GM06990 (cell line): ENCODE measurements around the gene LEFTY1.
A peak's percentile ranks its signal among the peaks of the same experiment; 100 is the strongest.

Experiments used
- DNase-seq: peaks from one replicate; pipeline ENCODE4 v3.0.0-alpha.2; 2011; ENCODE audit not compliant: insufficient read length; ENCODE audit errors: extremely low read depth
- H3K27me3 ChIP-seq: replicated peaks from 2 replicates; pipeline ENCODE4 v1.6.0; 2011; ENCODE audit warnings: low read length; ENCODE audit not compliant: control insufficient read depth, insufficient read depth
- H3K36me3 ChIP-seq: 2 replicates; pipeline ENCODE4 v1.5.1; 2011; ENCODE audit warnings: low read length; ENCODE audit not compliant: control insufficient read depth, insufficient read depth
- H3K4me3 ChIP-seq: replicated peaks from 2 replicates; pipeline ENCODE4 v1.5.1; 2011; ENCODE audit warnings: low read depth, mild to moderate bottlenecking, control low read depth, low read length
- CTCF ChIP-seq: IDR thresholded peaks from 2 replicates; pipeline ENCODE4 v1.5.1; 2011; ENCODE audit warnings: low read length, control low read depth, mild to moderate bottlenecking, inconsistent platforms; ENCODE audit not compliant: insufficient read depth, poor library complexity, severe bottlenecking

Gene LEFTY1

GRCh38 chr1:225906467-225906866 is 17.5 kb upstream of the LEFTY1 start:
- no peak for DNase-seq
- Histone ChIP-seq H3K4me3 (no peak overlapping the region), H3K36me3 (no peaks in the 10 kb centered on the region), H3K27me3 (no peaks in the 10 kb centered on the region)
- TF ChIP-seq CTCF, result no peak

GRCh38 chr1:225903623-225904022 is 14.7 kb upstream of the LEFTY1 start:
- no peak for DNase-seq
- Histone ChIP-seq H3K4me3 (no peak overlapping the region), H3K27me3 (no peaks in the 10 kb centered on the region), H3K36me3 (no peaks in the 10 kb centered on the region)
- TF ChIP-seq CTCF, result no peak

GRCh38 chr1:225899044-225899925 is 10.3 kb upstream of the LEFTY1 start:
- Histone ChIP-seq H3K36me3 (no peaks in the 10 kb centered on the region), H3K27me3 (no peaks in the 10 kb centered on the region), H3K4me3 (no peak overlapping the region)
- DNase-seq, result no peak
- no peak for TF ChIP-seq CTCF

GRCh38 chr1:225897595-225898514 is 8.9 kb upstream of the LEFTY1 start:
- H3K27me3 ChIP-seq, result no peaks in the 10 kb centered on the region
- H3K4me3 ChIP-seq, result no peak overlapping the region
- H3K36me3 ChIP-seq, result no peaks in the 10 kb centered on the region
- DNase-seq, result no peak
- TF ChIP-seq CTCF, result no peak

GRCh38 chr1:225896937-225897549 is 8.1 kb upstream of the LEFTY1 start:
- no peak for TF ChIP-seq CTCF
- DNase-seq, result peak; percentile 54
- H3K36me3 ChIP-seq, result no peaks in the 10 kb centered on the region
- no peaks in the 10 kb centered on the region for H3K27me3 ChIP-seq
- H3K4me3 ChIP-seq, result no peak overlapping the region
